ENCODE results near the gene YIPF3.

DNA sequence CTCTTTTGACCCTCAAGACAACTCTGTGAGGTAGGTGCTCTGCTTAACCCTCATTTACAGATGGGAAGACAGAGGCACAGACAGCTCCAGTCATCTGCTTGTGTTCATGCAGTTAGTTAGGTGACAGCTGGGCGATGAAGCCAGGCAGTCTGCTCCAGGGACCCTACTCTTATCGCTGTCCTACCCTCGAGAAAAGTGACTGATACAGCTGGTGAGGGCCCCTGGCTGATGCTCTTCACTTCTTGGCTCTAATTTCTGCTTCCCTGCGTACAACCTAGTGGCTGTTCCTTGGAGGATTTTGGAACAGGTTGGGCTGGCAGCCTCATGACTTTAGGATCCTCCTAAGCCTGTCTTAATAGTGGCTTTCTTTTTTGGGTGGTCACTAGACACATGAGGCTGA, 48.5 kb downstream of the YIPF3 start:
- TF ChIP-seq, protein P1, sequence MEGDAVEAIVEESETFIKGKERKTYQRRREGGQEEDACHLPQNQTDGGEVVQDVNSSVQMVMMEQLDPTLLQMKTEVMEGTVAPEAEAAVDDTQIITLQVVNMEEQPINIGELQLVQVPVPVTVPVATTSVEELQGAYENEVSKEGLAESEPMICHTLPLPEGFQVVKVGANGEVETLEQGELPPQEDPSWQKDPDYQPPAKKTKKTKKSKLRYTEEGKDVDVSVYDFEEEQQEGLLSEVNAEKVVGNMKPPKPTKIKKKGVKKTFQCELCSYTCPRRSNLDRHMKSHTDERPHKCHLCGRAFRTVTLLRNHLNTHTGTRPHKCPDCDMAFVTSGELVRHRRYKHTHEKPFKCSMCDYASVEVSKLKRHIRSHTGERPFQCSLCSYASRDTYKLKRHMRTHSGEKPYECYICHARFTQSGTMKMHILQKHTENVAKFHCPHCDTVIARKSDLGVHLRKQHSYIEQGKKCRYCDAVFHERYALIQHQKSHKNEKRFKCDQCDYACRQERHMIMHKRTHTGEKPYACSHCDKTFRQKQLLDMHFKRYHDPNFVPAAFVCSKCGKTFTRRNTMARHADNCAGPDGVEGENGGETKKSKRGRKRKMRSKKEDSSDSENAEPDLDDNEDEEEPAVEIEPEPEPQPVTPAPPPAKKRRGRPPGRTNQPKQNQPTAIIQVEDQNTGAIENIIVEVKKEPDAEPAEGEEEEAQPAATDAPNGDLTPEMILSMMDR (IDR thresholded peaks at IDR 0.05) = no peak
- no peak for TF ChIP-seq EZH2 (IDR thresholded peaks at IDR 0.05; ENCODE audit: borderline replicate concordance, insufficient read depth, low read depth, low read length, poor library complexity, severe bottlenecking)

Measured in B cell (primary cell).